Measurements from ENCODE around the gene LITAF. TPM values are rescaled to one million over a fixed set of nuclear protein-coding genes. Genes with fewer than 3 reads are reported as not detected.
A peak's percentile ranks its signal among the peaks of the same experiment; 100 is the strongest.

Gene LITAF
- polyA plus RNA-seq = 100 to 1,000 TPM in 2 of 3 donors, 10 to 100 TPM in 1; 21.6 to 181 (median 148) TPM

DNA sequence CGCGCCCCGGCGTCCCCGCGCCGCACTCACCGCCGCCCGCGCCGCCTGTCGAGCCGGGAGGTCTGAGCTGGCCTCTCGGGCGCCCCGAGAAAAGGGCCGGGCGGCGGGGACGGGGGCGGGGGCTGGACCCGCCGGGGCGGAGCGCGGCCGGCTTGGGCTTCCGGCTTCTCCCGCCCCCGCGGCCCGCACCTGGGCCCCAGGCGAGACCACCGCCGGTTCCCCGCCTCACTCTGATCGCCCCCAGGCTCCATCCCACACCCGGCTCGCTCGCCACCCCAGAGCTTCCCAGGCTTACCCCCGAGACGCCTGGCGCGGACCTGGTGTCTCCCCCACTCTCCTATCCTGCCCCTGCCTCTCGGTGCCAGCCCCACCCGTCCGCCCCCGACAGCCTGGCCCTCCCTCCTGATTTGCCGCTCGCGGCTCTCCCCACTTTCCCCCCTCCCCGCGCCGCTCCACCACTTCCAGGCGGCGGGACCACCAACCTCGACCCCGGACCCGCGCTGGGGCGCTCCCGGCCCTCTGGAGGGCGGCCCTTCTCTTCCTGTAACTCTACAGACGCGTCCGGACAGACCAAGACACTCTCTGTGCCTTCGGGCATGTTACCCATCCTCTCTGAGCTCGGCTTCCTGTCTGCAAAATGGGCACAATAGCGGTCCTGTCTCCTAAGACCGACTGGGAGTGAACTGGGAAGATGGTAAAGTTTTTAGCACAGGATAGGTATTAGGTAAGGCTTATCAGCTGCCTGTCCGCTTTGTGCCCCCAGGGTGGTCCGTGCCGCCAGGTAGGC lies at the start of gene LITAF:
Gene LITAF (minus strand): TSS at position 64 of the 787 bp plus-strand sequence. CDS start 30,189 bp downstream, outside the sequence.
- peak within 1 kb of the TSS; percentile 66 for H3K27ac ChIP-seq (ENCODE audit: low read depth, low read length)
- WGBS, 3 donors = 5 to 9% (median 6%) methylated on average over 32 to 73 of the region's 74 CpGs

DNA sequence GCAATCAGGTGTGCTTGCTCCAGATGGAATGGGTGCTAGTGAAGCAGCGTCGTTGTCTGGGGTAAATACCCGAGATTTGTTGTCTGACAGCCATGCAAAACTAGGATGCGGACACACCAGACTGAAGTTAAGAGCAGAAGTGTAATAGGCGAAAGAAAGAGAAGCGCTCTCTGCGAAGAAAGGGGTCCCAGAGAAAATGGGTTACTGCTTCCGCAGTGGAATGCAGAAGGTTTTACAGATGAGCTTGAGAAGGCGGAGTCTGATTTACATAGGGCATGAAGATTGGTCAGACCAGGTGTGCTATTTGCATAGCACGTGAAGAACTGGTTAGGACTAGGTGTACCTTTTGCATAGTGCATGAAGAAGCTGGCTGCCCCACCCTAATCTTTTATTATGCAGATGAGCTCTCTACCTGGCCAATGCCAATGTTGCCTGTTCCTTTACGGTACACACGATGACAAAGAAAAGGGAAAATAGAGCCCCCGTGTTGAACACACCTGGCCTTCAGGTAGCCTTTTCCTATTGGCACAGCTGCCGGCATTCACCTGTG lies 49.5 kb upstream of the LITAF start:
- no peak overlapping the region for H3K27ac ChIP-seq (ENCODE audit: low read depth, low read length)
- 29 to 61% (median 56%) methylated on average over 14 of the region's 14 CpGs for WGBS, 3 donors

DNA sequence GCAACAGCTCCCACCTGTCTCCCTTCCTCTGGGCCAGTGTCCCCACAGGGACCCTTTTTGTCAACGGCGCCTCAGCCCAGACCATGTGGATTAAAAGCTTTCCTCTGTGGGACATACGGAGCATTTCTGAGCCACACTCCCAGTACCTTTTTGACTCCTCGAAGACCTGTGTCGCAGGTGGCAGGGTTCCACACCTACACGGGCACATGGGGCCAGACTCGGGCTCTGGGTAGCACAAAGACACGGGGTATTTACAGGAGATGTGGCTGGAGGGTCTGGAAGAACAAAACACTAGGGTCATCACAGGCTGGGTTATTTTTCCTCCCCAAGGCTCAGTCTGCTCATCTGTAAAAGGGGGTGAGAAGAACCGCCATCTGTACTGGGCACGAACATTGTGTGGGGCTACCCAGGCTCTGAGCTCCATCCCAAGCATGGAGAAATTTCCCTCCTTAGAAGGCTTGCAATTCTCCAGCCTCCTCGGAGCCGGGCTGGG lies 49.0 kb upstream of the LITAF start:
- H3K27ac ChIP-seq (ENCODE audit: low read depth, low read length) = no peak overlapping the region
- 70 to 88% (median 86%) methylated on average over 12 of the region's 12 CpGs for WGBS, 3 donors

DNA sequence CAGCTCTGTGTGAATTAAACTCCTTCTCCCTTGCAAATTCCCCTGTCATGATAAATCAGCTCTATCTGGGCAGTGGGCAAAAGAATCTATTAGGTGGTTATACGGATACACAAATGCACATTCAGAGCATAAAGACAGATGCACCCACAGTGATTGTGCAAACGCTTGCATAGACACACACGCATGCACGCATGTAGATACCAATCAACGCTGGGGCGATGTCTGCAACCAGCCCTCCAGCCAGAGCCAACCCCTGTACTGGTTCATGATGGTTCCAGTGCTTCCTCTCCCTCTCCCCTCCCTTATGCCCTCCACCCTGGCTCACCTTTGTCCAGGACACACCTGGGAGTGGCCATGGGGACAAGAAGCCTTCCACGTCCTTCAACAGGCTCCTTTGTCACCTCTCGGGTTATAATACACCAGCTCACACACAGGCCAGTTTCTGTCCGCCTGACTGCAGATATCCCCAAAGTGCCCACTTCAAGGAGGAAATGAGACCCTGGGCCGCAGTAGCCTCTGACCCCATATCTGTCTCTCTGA lies 48.5 kb upstream of the LITAF start:
- H3K27ac ChIP-seq (ENCODE audit: low read depth, low read length) = no peak overlapping the region
- whole genome bisulfite sequencing, 3 donors = 89 to 90% (median 89%) methylated on average over 10 of the region's 10 CpGs

DNA sequence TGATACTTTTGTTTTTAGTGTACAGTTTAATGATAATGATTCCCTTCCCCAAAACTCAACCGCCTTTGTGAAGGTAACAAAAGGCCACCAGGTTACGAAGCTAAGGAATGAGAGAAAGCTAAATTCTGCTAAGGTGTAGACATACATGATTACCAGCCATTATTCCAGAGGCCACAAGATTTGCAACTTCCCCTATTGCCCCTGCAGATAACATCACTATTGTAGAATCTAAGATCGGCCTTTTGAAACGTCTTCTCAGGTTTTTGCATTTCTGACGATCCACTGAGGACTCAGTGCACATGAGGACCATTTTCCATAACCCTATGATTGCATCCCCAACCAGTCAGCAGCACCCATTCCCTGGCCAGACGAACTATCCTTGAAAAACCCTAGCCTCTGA lies 47.6 kb upstream of the LITAF start:
- WGBS, 3 donors = 63 to 85% (median 68%) methylated on average over 6 of the region's 6 CpGs
- no peak overlapping the region for H3K27ac ChIP-seq (ENCODE audit: low read depth, low read length)

DNA sequence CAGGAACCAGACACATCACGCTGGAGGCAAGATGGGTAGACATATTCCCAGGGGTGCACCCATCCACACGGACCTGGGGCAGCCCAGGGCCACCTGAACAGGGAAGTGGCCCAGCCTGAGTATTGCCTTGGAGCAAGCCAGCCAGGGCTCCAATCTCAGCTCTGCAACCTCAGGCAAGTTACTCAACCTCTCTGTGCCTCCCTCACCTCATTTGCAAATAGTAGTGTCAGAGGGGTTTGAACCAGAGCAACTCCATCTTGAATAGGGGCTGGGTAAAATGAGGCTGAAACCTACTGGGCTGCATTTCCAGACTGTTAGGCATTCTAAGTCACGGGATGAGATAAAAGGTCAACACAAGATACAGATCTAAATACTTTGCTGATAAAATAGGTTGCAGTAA lies 46.4 kb upstream of the LITAF start:
- H3K27ac ChIP-seq (ENCODE audit: low read depth, low read length) = no peak overlapping the region
- 74 to 83% (median 81%) methylated on average over 3 of the region's 3 CpGs for WGBS, 3 donors

DNA sequence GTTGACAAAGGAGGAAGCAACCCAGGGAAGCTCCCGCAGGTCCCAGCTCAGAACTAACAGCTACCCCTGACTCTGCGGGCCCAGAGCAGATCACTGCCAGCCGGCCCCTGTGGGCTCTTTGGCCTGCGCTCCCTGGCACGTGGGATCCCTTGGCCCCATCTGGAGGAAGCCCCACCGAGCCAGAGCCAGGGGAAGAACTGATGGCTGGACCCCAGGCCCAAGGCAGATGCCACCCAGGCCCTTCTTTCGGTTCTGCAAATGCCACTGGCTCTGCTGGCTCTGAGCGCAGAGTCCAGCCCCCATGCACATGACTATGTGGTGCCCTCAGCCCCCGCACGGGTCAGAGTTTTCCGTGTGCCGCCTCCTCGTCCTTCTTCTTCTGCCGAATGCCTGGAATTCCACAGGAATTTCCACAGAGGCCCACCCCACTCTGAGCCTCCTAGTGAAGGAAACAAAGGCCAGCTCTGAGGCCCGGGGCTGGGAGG lies 45.8 kb upstream of the LITAF start:
- no peak overlapping the region for H3K27ac ChIP-seq (ENCODE audit: low read depth, low read length)
- WGBS, 3 donors = 48 to 58% (median 52%) methylated on average over 13 to 15 of the region's 15 CpGs

DNA sequence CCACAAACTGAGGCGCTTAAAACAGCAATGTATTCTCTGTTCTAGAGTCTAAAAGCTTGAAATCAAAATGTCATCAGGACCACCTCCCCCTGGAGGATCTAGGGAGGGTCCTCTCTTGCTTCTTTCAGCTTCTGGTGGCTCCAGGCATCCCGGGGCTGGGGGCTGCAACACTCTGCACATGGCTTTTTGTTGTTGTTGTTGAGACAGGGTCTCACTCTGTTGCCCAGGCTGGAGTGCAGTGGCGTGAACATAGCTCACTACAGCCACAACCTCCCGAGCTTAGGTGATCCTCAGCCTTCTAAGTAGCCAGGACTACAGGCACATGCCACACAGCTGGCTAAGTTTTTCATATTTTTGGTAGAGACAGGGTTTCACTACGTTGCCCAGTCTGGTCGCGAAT lies 44.5 kb upstream of the LITAF start:
- WGBS, 3 donors = 88 to 93% (median 93%) methylated on average over 7 of the region's 7 CpGs
- H3K27ac ChIP-seq (ENCODE audit: low read depth, low read length) = no peak overlapping the region

DNA sequence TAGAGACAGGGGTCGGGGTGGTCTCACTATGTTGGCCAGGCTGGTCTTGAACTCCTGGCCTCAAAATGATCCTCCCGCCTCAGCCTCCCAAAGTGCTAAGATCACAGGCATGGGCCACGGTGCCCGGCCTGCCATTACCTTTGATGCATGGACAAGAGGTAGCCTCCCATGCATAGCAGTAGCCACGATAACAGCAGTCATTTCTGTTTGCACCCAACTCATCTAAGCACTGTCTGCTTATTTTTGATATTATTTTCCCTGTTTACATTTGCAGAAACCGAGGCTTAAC lies 44.0 kb upstream of the LITAF start:
- 75 to 93% (median 93%) methylated on average over 6 of the region's 6 CpGs for WGBS, 3 donors
- no peak overlapping the region for H3K27ac ChIP-seq (ENCODE audit: low read depth, low read length)

DNA sequence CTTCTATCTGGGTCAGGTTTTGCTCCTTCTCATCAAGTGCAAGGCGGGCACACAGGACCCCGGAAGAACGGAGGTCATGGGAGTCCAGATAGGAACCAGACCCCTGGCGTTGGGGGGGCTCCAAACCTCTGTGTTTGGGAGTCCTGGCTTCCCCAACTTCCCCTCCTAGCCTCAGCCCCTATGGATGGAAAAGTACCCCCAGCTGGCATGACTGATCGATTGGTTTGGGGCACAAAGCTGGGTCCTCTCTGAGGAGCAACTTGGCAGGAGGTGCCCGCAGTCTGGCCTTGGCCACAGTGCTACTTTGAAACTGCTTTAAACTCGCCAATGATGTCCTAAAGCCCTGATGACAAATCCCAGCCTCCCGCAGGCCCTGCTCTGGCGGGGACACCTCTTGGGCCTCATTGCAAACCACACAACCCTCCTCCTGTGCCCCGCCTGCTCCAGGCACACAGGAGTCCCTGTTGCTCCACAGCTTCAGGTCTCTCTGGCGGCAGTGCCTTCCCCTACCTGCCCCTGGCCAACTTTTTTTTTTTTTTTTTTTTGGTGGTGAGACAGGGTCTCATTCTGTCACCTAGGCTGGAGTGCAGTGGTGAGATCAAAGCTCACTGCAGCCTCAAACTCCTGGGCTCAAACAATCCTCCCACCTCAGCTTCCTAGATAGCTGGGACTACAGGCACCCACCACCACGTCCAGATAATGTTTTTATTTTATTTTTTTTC lies 43.5 kb upstream of the LITAF start:
- no peak overlapping the region for H3K27ac ChIP-seq (ENCODE audit: low read depth, low read length)
- 51 to 83% (median 74%) methylated on average over 12 of the region's 12 CpGs for WGBS, 3 donors

DNA sequence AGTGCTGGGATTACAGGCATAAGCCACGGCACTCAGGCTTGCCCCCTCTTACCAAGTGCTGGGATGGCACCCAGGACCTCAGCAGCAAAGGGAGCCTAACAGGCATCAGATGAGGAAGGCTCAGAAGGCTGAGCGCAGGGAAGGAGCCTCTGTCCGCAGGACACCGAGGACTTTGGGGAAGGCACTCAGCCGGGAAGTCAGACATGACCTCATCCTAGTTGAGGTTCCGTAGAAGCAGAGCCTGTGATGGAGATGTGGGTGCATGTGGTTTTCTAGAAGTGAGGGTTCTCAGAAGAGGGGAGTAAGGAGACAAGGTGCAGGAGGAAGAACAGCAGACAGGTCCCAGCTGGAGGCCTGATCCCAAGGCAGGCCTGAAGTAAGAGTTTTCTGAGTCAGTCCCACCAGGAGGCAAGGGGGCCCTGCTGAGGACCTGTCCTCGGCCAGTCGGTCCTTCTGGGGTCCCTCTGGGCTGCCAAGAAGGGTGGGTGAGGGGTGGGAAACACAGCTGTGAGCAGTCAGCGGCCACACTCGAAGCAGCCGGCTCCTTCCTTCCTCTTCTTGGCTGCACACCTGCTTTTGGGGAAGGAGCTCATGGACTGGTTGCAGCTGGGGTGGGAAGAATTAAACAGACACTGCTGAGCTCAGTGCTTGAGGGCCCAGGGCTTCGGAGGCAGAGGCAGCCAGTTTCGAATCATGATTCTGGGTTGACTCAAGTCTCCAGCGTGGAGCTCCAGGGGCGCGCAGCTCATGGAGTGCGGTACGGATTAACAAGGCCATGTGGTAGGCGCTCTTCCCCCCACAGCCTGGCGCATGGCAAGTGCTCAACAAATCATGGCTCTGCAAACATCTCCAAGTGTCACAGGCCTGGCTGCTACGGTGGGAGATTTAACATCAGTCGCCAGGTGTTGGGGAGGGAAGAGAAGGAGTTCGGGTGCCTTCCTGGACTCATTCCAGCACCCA lies 42.6 kb upstream of the LITAF start:
- H3K27ac ChIP-seq (ENCODE audit: low read depth, low read length) = peak overlapping the region; percentile 33

DNA sequence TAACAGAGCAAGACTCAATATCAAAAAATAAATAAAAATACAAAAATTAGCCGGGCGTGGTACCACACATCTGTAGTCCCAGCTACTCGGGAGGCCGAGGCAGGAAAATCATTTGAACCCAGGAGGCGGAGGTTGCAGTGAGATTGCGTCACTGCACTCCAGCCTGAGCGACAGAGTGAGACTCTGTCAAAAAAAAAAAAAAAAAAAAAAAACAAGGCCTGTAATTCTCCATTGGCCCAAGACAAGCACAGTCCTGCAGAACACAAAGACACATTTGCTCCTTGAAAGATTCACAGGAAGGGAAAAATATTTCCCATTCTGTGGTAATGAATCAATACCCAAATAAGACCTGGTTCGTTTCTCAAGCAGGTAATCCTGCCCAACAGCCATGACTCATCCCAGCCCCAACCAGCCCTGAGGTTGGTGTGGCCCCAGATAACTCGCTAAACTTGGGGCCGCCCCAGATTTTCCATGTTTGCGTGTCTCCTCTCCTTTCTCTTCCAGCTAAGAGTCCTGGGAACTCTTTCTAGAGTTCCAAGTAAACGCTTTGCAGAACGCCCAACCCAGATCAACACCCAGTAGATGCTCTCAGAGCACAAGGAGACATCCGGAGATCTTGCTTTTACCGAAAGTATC lies 41.2 kb upstream of the LITAF start:
- 66 to 78% (median 68%) methylated on average over 15 of the region's 15 CpGs for WGBS, 3 donors
- H3K27ac ChIP-seq (ENCODE audit: low read depth, low read length) = no peak overlapping the region

More for the DNA sequence above, 42.6 kb upstream of the LITAF start:
- WGBS, 3 donors = 41 to 69% (median 59%) methylated on average over 23 of the region's 23 CpGs

DNA sequence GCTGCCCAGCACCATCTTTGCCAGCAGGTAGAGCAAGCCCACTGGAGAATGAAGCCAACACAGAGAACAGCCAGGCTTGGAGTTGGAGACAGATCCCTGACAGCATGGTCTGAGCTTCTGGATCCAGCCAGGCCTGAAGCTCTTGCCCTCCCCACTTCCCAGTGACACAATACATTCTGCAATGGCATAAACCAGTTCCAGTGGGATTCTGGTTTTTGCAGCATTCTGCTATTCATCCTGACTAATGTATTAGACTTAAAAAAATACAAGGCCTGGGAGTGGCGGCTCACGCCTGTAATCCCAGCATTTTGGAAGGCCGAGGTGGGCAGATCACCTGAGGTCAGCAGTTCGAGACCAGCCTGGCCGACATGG lies 40.6 kb upstream of the LITAF start:
- H3K27ac ChIP-seq (ENCODE audit: low read depth, low read length) = no peak overlapping the region
- 83 to 97% (median 96%) methylated on average over 5 of the region's 5 CpGs for WGBS, 3 donors

DNA sequence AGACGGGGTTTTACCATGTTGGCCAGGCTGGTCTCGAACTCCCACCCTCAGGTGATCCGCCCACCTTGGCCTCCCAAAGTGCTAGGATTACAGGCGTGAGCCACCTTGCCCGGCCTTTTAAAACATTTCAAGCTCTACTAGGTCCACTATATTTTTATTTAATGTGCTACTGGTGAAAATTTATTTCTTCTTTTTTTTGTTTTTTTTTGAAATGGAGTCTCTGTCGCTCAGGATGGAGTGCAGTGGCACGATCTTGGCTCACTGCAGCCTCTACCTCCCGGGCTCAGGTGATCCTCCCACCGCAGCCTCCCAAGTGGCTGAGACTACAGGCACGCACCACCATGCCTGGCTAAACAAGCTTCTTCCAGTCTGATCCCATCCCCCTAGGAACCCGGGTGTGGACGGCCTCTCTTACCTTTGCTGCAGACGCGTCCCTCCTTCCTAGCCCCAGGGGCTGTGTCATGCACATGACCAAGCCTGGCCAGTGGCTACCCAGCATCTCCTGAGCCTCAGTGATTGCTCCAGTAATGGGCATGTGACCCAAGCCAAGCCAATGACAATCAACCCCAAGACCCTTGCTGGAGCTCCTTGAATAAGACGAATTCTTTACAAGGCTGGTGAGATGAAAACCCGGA lies 40.1 kb upstream of the LITAF start:
- H3K27ac ChIP-seq (ENCODE audit: low read depth, low read length) = no peak overlapping the region
- WGBS, 3 donors = 94 to 96% (median 96%) methylated on average over 16 of the region's 16 CpGs

DNA sequence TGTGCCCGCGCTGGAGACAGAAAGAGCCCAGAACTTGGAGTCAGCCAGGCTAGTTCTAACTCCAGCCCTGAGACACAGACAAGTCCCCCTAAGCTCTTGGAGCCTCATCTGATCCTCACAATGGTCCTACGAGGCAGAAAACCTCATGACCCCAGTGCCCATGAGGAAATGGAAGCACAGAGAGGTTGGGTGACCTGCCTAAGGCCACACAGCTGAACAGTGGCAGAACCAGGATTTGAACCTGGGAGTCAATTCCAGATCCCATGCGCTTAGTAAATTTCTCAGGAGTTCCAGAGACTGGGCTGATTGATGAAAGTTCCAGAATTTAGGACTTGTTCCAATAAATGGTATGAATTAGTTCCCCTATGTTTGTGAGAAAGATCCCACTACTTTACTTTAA lies 39.0 kb upstream of the LITAF start:
- H3K27ac ChIP-seq (ENCODE audit: low read depth, low read length) = no peak overlapping the region
- 83 to 93% (median 89%) methylated on average over 4 of the region's 4 CpGs for WGBS, 3 donors

DNA sequence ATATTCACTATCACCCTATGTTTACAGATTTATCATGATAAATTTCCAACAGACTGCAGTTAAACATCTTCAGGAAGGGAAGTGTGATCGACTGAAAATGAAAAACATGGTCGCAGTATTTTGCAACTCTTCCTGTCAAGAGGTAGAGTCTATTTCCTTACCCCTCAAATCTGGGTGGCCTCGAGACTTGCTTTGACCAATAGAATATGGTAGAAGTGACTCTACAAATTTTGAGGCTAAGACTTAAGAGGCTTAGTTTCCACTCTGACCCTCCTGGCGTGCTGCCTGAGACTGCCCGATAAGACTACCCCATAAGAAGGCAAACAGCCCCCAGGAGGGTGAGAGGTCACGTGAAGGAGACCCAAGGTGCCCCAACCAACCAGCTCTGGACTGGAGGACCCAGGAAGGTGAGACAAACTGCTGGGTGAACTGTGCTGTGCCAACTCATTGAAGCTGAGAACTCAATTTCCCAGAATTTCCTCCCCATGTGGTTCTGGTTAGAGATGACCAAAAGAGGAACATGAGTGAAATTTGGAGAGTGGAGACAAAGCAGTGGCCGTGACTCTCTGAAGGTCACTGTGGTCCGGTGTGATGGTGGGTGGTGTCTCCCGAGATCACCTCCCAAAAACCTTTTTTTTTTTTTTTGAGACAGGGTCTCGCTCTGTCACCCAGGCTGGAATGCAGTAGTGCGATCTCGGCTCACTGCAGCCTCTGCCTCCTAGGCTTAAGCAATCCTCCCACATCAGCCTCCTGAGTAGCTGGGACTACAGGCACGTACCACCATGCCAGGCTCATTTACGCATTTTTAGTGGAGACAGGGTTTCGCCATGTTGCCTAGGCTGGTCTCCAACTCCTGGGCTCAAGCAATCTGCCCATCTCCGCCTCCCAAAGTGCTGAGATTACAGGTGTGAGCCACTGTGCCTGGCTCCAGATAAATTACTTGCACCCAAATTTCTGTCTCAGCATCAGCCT lies 38.2 kb upstream of the LITAF start:
- 68 to 77% (median 68%) methylated on average over 16 of the region's 16 CpGs for WGBS, 3 donors
- no peak overlapping the region for H3K27ac ChIP-seq (ENCODE audit: low read depth, low read length)

Measured in adipose tissue (tissue), 3 donors.